IMR-90 (cell line): ENCODE data around the gene MROH7. TPM values are rescaled to one million over a fixed set of nuclear protein-coding genes. Genes with fewer than 3 reads are reported as not detected.

Experiments
- ATAC-seq: fragments of 200-7000 bp; cut with Tn5 transposase; 2 replicates; pipeline ENCODE4 v1.9.1; 2020; ENCODE audit warnings: low read depth, mild to moderate bottlenecking, moderate library complexity
- BruUV-seq: library from RNA; stranded (reverse); fragments of 400-500 nt; replicated peaks from 2 replicates; lab custom pipeline; 2021; lab: Mats Ljungman, UMichigan
- CTCF ChIA-PET: fragments of 300-600 bp; formaldehyde crosslinking; extraction: SDS; loops from one replicate; lab custom pipeline; 2021; ENCODE audit warnings: antibody characterized with exemption; lab: Yijun Ruan, JAX
- POLR2A ChIA-PET: fragments of 300-600 bp; sonication (Branson Sonifier 250); formaldehyde crosslinking; loops from one replicate; lab custom pipeline; 2022; ENCODE audit warnings: antibody characterized with exemption; ENCODE audit not compliant: unreplicated experiment; lab: Charles Lee
- DNase-seq: peaks from one replicate; pipeline ENCODE4 v3.0.0; 2013
- H2AFZ ChIP-seq: replicated peaks from 2 replicates; pipeline ENCODE3; 2013; ENCODE audit warnings: low read length, mild to moderate bottlenecking; ENCODE audit not compliant: poor library complexity
- H2AK5ac ChIP-seq: 2 replicates; pipeline ENCODE4 v1.6.1; 2013; ENCODE audit warnings: low read depth, low read length, inconsistent platforms
- H2AK9ac ChIP-seq: replicated peaks from 2 replicates; pipeline ENCODE3; 2013; ENCODE audit warnings: mild to moderate bottlenecking, low read depth, low read length, moderate library complexity; ENCODE audit not compliant: poor library complexity
- H2BK120ac ChIP-seq: 2 replicates; pipeline ENCODE4 v1.6.1; 2013; ENCODE audit warnings: low read depth, low read length, inconsistent platforms
- H2BK15ac ChIP-seq: 3 replicates; pipeline ENCODE4 v1.6.1; 2013; ENCODE audit warnings: low read depth, low read length, inconsistent platforms
- H2BK20ac ChIP-seq: 2 replicates; pipeline ENCODE4 v1.6.1; 2013; ENCODE audit warnings: low read depth, mild to moderate bottlenecking, inconsistent platforms, low read length, moderate library complexity
- H2BK5ac ChIP-seq: 2 replicates; pipeline ENCODE4 v1.6.1; 2013; ENCODE audit warnings: mild to moderate bottlenecking, low read depth, low read length, inconsistent platforms; ENCODE audit not compliant: poor library complexity, severe bottlenecking
- H3K14ac ChIP-seq: replicated peaks from 2 replicates; pipeline ENCODE4 v1.6.1; 2013; ENCODE audit warnings: low read depth, low read length, inconsistent platforms
- H3K18ac ChIP-seq: 2 replicates; pipeline ENCODE4 v1.6.1; 2013; ENCODE audit warnings: low read depth, low read length, control low read depth
- H3K23ac ChIP-seq: 2 replicates; pipeline ENCODE4 v1.6.1; 2013; ENCODE audit warnings: low read depth, low read length, inconsistent platforms
- H3K27ac ChIP-seq: 2 replicates; pipeline ENCODE4 v1.5.1; 2013; ENCODE audit warnings: mild to moderate bottlenecking, control low read depth, low read length; ENCODE audit not compliant: insufficient read depth
- H3K27me3 ChIP-seq: 2 replicates; pipeline ENCODE4 v1.6.1; 2013; ENCODE audit warnings: low read length; ENCODE audit not compliant: control insufficient read depth, insufficient read depth
- H3K36me3 ChIP-seq: 2 replicates; pipeline ENCODE4 v1.6.1; 2013; ENCODE audit warnings: low read length, mixed read lengths; ENCODE audit not compliant: control insufficient read depth, insufficient read depth
- H3K4ac ChIP-seq: 2 replicates; pipeline ENCODE4 v1.6.1; 2013; ENCODE audit warnings: low read depth, low read length, inconsistent platforms
- H3K4me1 ChIP-seq: 2 replicates; pipeline ENCODE4 v1.6.1; 2013; ENCODE audit warnings: low read length, mixed read lengths; ENCODE audit not compliant: control insufficient read depth, insufficient read depth
- H3K4me2 ChIP-seq: 2 replicates; pipeline ENCODE4 v1.6.1; 2013; ENCODE audit warnings: low read depth, mild to moderate bottlenecking, control low read depth, low read length, moderate library complexity
- H3K4me3 ChIP-seq: 2 replicates; pipeline ENCODE4 v1.5.1; 2013; ENCODE audit warnings: low read depth, mild to moderate bottlenecking, control low read depth, low read length, moderate library complexity; ENCODE audit not compliant: insufficient read depth
- H3K56ac ChIP-seq: 2 replicates; pipeline ENCODE4 v1.6.1; 2013; ENCODE audit warnings: low read length, inconsistent platforms; ENCODE audit not compliant: insufficient read depth; ENCODE audit errors: extremely low read depth
- H3K79me1 ChIP-seq, 2 experiments: 2 replicates each; pipeline ENCODE4 v1.6.1; 2013; ENCODE audit warnings: low read length in 2 of 2, inconsistent platforms in 1 of 2, low read depth in 1 of 2
- H3K9ac ChIP-seq: 2 replicates; pipeline ENCODE4 v1.6.1; 2013; ENCODE audit warnings: low read depth, low read length, control low read depth
- H3K9me1 ChIP-seq: 2 replicates; pipeline ENCODE4 v1.6.1; 2013; ENCODE audit warnings: low read length, inconsistent platforms; ENCODE audit not compliant: insufficient read depth
- H3K9me3 ChIP-seq: 2 replicates; pipeline ENCODE4 v1.6.1; 2013; ENCODE audit warnings: low read length; ENCODE audit not compliant: control insufficient read depth, insufficient read depth
- H4K20me1 ChIP-seq: 2 replicates; pipeline ENCODE4 v1.6.1; 2013; ENCODE audit warnings: low read length, inconsistent platforms; ENCODE audit not compliant: insufficient read depth
- H4K5ac ChIP-seq: 2 replicates; pipeline ENCODE4 v1.6.1; 2013; ENCODE audit warnings: mild to moderate bottlenecking, low read depth, low read length, control low read depth
- H4K8ac ChIP-seq, 2 experiments: 2 replicates each; pipeline ENCODE4 v1.6.1; 2013; ENCODE audit warnings: low read depth in 2 of 2, low read length in 2 of 2, control low read depth in 1 of 2, inconsistent platforms in 1 of 2
- H4K91ac ChIP-seq: 2 replicates; pipeline ENCODE4 v1.6.1; 2013; ENCODE audit warnings: low read depth, low read length, inconsistent platforms; ENCODE audit not compliant: insufficient read depth
- ELK1 ChIP-seq: fragments of 150-350 bp; IDR thresholded peaks from 2 replicates; pipeline ENCODE4 v1.6.1; 2016; ENCODE audit warnings: low read depth, mild to moderate bottlenecking, low read length, moderate library complexity, borderline replicate concordance
- MXI1 ChIP-seq: IDR thresholded peaks from 2 replicates; pipeline ENCODE4 v1.6.1; 2012; ENCODE audit warnings: low read depth, mild to moderate bottlenecking, low read length, moderate library complexity, borderline replicate concordance
- NFE2L2 ChIP-seq: fragments of 150-350 bp; IDR thresholded peaks from 2 replicates; pipeline ENCODE4 v1.6.1; 2016; ENCODE audit warnings: low read depth, mild to moderate bottlenecking, low read length
- POLR2A ChIP-seq: IDR thresholded peaks from 2 replicates; pipeline ENCODE4 v1.6.1; 2012; ENCODE audit warnings: mild to moderate bottlenecking, low read depth, low read length
- RAD21 ChIP-seq: IDR thresholded peaks from 2 replicates; pipeline ENCODE4 v1.6.1; 2012; ENCODE audit warnings: low read length, improper control_type of control experiment
- USF2 ChIP-seq: fragments of 150-350 bp; IDR thresholded peaks from 2 replicates; pipeline ENCODE4 v1.6.1; 2017; ENCODE audit warnings: mild to moderate bottlenecking, antibody characterized with exemption, low read length, low read depth
- WGBS, 2 experiments: methylation state at CpG; one replicate each; pipeline versions ENCODE4 v1.1.5 to v1.1.7; 2013; ENCODE audit warnings: missing lambda C conversion rate in 2 of 2; ENCODE audit not compliant: insufficient read length in 1 of 2; ENCODE audit errors: extremely low coverage in 2 of 2; 5-methylcytosine and 5-hydroxymethylcytosine counted together
- dilution Hi-C: fragments of 300-500 bp; cut with HindIII; formaldehyde crosslinking; loops from one replicate; pipeline ENCODE4 v1.14.3; 2018; ENCODE audit warnings: low sequenced_read_pairs; ENCODE audit not compliant: unreplicated experiment
- in situ Hi-C: fragments of 300-500 bp; cut with MboI; formaldehyde crosslinking; loops from 3 replicates; pipeline ENCODE4 v1.14.3; 2019; ENCODE audit warnings: low sequenced_read_pairs, inconsistent platforms, mixed read lengths
- intact Hi-C: fragments of 100-400 bp; cut with micrococcal nuclease; formaldehyde crosslinking; loops from 2 replicates; pipeline ENCODE4 v1.10.0; 2022
- polyA plus RNA-seq, 3 experiments: library from polyadenylated mRNA; depleted of rRNA; stranded (reverse); fragments of >200 nt; gene quantifications; 2 replicates each; pipeline ENCODE4 v1.2.3, GENCODE V29; 2012; ENCODE audit warnings: low replicate concordance in 1 of 3
- total RNA-seq: library from RNA; depleted of rRNA; stranded (reverse); fragments of >200 nt; gene quantifications from 2 replicates; pipeline ENCODE4 v1.2.3, GENCODE V29; 2012

The MROH7 gene
- total and polyA plus RNA-seq, 2 of the 4 experiments (the other 2 are of a cell fraction), result not detected

- Histone ChIP-seq H3K4me2 (no peak overlapping the region), H3K18ac (no peak overlapping the region), H4K5ac (no peak overlapping the region), H2BK15ac (no peak overlapping the region), H4K8ac (no peak overlapping the region), H3K23ac (no peak overlapping the region), H3K4ac (no peak overlapping the region), H3K9me3 (peaks cover 4% of the 10 kb centered on the region; the same call in 1 of the 2 replicates), H2BK20ac (no peak overlapping the region), H3K79me1 (no peaks in the 10 kb centered on the region), H2AK9ac (no peak overlapping the region), H3K14ac (no peak overlapping the region), H3K36me3 (no peaks in the 10 kb centered on the region), H3K27me3 (peaks cover 20% of the 10 kb centered on the region), H4K20me1 (no peaks in the 10 kb centered on the region), H3K9me1 (no peaks in the 10 kb centered on the region), H3K56ac (no peak overlapping the region), H2BK5ac (no peak overlapping the region), H2AFZ (no peak overlapping the region), H3K9ac (no peak overlapping the region), H3K4me3 (no peak overlapping the region), H3K4me1 (no peaks in the 10 kb centered on the region), H3K27ac (no peak overlapping the region), H2AK5ac (no peak overlapping the region), H4K91ac (no peak overlapping the region), H2BK120ac (no peak overlapping the region)
- CTCF ChIA-PET, result no interaction called here
- TF ChIP-seq POLR2A, result no peak
- TF ChIP-seq NFE2L2, result no peak
- no peak for TF ChIP-seq ELK1
- TF ChIP-seq USF2, result no peak
- no peak for TF ChIP-seq MXI1
- TF ChIP-seq RAD21, result no peak
- ATAC-seq (no peak), DNase-seq (no peak)
- POLR2A ChIA-PET, result no interaction called here
- no TSS peak for BruUV-seq
- in situ Hi-C loops, result no loop called here
- intact Hi-C loops, result no loop called here
- dilution Hi-C loops, result no loop called here
- whole genome bisulfite sequencing, 2 experiments, result 60% methylated on average over 1 of the region's 5 CpGs; no CpG with 5 or more reads in 1 of the 2 experiments
Observed at GRCh38 chr1:54665852-54666251, 24.3 kb downstream of the MROH7 start.
